NCI-H1930 (cell line): ENCODE measurements around the gene MYG1.
"Not testable (repeated sequence)": the region's sequence is repeated elsewhere in the genome, so short reads cannot be mapped to it uniquely, and the experiment has no call there.

Experiments used
- DNase-seq, 2 experiments: peaks; one replicate each; lab custom pipeline; 2025; lab: John Stamatoyannopoulos, UW

Gene MYG1

GRCh38 chr12:53286448-53286847, 13.0 kb upstream of the MYG1 start:
- DNase-seq = no peak

GRCh38 chr12:53287741-53288216, 11.7 kb upstream of the MYG1 start:
- no peak for DNase-seq

GRCh38 chr12:53288322-53288721, 11.2 kb upstream of the MYG1 start:
- no peak for DNase-seq

- no peak for DNase-seq
Observed at GRCh38 chr12:53289891-53290290, 9.6 kb upstream of the MYG1 start.

GRCh38 chr12:53290661-53291060, 8.8 kb upstream of the MYG1 start:
- no peak for DNase-seq

- no peak for DNase-seq
Observed at GRCh38 chr12:53292426-53292825, 7.1 kb upstream of the MYG1 start.

- DNase-seq = peak; percentile 60 to 64
Observed at GRCh38 chr12:53295070-53295890, 4.2 kb upstream of the MYG1 start, which contains the start of gene PFDN5. PFDN5 (plus strand) TSS chr12:53295542; CDS start chr12:53295568, 26 bp downstream.

- DNase-seq = no peak
Observed at GRCh38 chr12:53295891-53296219, 3.6 kb upstream of the MYG1 start.

- DNase-seq = not testable (repeated sequence)
Observed at GRCh38 chr12:53297106-53297505, 2.4 kb upstream of the MYG1 start.

- DNase-seq = no peak
Observed at GRCh38 chr12:53298164-53298563, 1.3 kb upstream of the MYG1 start.

GRCh38 chr12:53299101-53299453, 418 bp upstream of the MYG1 start:
- no peak for DNase-seq

- no peak for DNase-seq
Observed at GRCh38 chr12:53300187-53300586, 692 bp downstream of the MYG1 start.

- no peak for DNase-seq
Observed at GRCh38 chr12:53302903-53303302, 3.4 kb downstream of the MYG1 start.

- DNase-seq = no peak
Observed at GRCh38 chr12:53306826-53307225, 7.3 kb downstream of the MYG1 start.

GRCh38 chr12:53308276-53308675, 8.8 kb downstream of the MYG1 start:
- no peak for DNase-seq

GRCh38 chr12:53313996-53314395, 14.5 kb downstream of the MYG1 start:
- DNase-seq = no peak

- no peak for DNase-seq
Observed at GRCh38 chr12:53320352-53321195, 21.1 kb downstream of the MYG1 start.

- no peak for DNase-seq
Observed at GRCh38 chr12:53324113-53324778, 24.8 kb downstream of the MYG1 start.

- peak; percentile 80 to 89 for DNase-seq
Observed at GRCh38 chr12:53324779-53325510, 25.4 kb downstream of the MYG1 start.

GRCh38 chr12:53325511-53326061, 26.1 kb downstream of the MYG1 start:
- DNase-seq = no peak

- no peak for DNase-seq
Observed at GRCh38 chr12:53326460-53327185, 27.1 kb downstream of the MYG1 start.
